Dedifferentiated amniotic fluid mesenchymal stem cell (primary cell): ENCODE measurements around the gene ADCY10.
"Not testable (repeated sequence)": the region's sequence is repeated elsewhere in the genome, so short reads cannot be mapped to it uniquely, and the experiment has no call there.

Source experiments
- DNase-seq: peaks from one replicate; pipeline ENCODE4 v3.0.0-alpha.2; 2016; ENCODE audit errors: extremely low spot score

The ADCY10 gene

GRCh38 chr1:167913895-167914496 is at the start of gene ADCY10:
Gene ADCY10, minus strand, starts transcription at chr1:167914134. Its CDS starts 8,994 bp downstream, at chr1:167905140.
- DNase-seq = no peak

- DNase-seq = no peak
Observed at GRCh38 chr1:167957710-167958109, 43.8 kb upstream of the ADCY10 start.

GRCh38 chr1:167955915-167956314 is 42.0 kb upstream of the ADCY10 start:
- no peak for DNase-seq

GRCh38 chr1:167950569-167950968 is 36.6 kb upstream of the ADCY10 start:
- no peak for DNase-seq

GRCh38 chr1:167949785-167950184 is 35.9 kb upstream of the ADCY10 start:
- no peak for DNase-seq

GRCh38 chr1:167947733-167948132 is 33.8 kb upstream of the ADCY10 start:
- DNase-seq = no peak

- DNase-seq = no peak
Observed at GRCh38 chr1:167943541-167943940, 29.6 kb upstream of the ADCY10 start.

GRCh38 chr1:167940264-167940663 is 26.3 kb upstream of the ADCY10 start:
- DNase-seq = no peak

- DNase-seq = no peak
Observed at GRCh38 chr1:167938080-167938636, 24.2 kb upstream of the ADCY10 start.

GRCh38 chr1:167937709-167938010 is 23.7 kb upstream of the ADCY10 start:
- DNase-seq = no peak

- DNase-seq = peak; percentile 69
Observed at GRCh38 chr1:167936930-167937708, 23.2 kb upstream of the ADCY10 start, which contains the start of gene MPC2. Gene MPC2, minus strand, starts transcription at chr1:167937072. Its CDS starts 1,231 bp downstream, at chr1:167935841.

GRCh38 chr1:167936068-167936929 is 22.4 kb upstream of the ADCY10 start, which contains the start of gene DCAF6:
Gene DCAF6, plus strand, starts transcription at chr1:167936683. Its CDS starts 229 bp downstream, at chr1:167936912.
- DNase-seq = peak; percentile 97

GRCh38 chr1:167935216-167936067 is 21.5 kb upstream of the ADCY10 start:
- peak; percentile 33 for DNase-seq

GRCh38 chr1:167934426-167935215 is 20.7 kb upstream of the ADCY10 start:
- DNase-seq = no peak

GRCh38 chr1:167933788-167934187 is 19.9 kb upstream of the ADCY10 start:
- DNase-seq = no peak

- no peak for DNase-seq
Observed at GRCh38 chr1:167929725-167930124, 15.8 kb upstream of the ADCY10 start.

GRCh38 chr1:167928919-167929318 is 15.0 kb upstream of the ADCY10 start:
- not testable (repeated sequence) for DNase-seq

- no peak for DNase-seq
Observed at GRCh38 chr1:167928457-167928852, 14.5 kb upstream of the ADCY10 start.

GRCh38 chr1:167927046-167927754 is 13.3 kb upstream of the ADCY10 start:
- DNase-seq = no peak
